ENCODE measurements around the gene NPBWR2.

GRCh38 chr20:64101731-64102621 lies 5.4 kb downstream of the NPBWR2 start:
- TF ChIP-seq ZNF121 (CRISPR knock-in tag; conservative IDR thresholded peaks at IDR 0.05) (no peak), HDAC6 (IDR thresholded peaks at IDR 0.05; ENCODE audit: low read depth, low read length) (no peak), RNF2 (IDR thresholded peaks at IDR 0.05) (no peak), NR2C2 (CRISPR knock-in tag; IDR thresholded peaks at IDR 0.05) (no peak), NR2C2 (tag; IDR thresholded peaks at IDR 0.05) (no peak), SREBF1 (IDR thresholded peaks at IDR 0.05; ENCODE audit: borderline replicate concordance, low read depth, low read length) (no peak), ZNF274 (IDR thresholded peaks at IDR 0.05; ENCODE audit: borderline replicate concordance, low read depth, low read length) (no peak), CBX1 (IDR thresholded peaks at IDR 0.05; ENCODE audit: low read depth) (no peak), EP300 (IDR thresholded peaks at IDR 0.05; ENCODE audit: low read length) (no peak)
- TF ChIP-seq, protein P1, sequence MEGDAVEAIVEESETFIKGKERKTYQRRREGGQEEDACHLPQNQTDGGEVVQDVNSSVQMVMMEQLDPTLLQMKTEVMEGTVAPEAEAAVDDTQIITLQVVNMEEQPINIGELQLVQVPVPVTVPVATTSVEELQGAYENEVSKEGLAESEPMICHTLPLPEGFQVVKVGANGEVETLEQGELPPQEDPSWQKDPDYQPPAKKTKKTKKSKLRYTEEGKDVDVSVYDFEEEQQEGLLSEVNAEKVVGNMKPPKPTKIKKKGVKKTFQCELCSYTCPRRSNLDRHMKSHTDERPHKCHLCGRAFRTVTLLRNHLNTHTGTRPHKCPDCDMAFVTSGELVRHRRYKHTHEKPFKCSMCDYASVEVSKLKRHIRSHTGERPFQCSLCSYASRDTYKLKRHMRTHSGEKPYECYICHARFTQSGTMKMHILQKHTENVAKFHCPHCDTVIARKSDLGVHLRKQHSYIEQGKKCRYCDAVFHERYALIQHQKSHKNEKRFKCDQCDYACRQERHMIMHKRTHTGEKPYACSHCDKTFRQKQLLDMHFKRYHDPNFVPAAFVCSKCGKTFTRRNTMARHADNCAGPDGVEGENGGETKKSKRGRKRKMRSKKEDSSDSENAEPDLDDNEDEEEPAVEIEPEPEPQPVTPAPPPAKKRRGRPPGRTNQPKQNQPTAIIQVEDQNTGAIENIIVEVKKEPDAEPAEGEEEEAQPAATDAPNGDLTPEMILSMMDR (IDR thresholded peaks at IDR 0.05 in 2 of 3, conservative IDR thresholded peaks at IDR 0.05 in 1 of 3; ENCODE audit: insufficient read depth in 2 of 3, low read depth in 1 of 3, low read length in 3 of 3) = peak; percentile 79 to 91 (median 82)
- TF ChIP-seq, protein P2, sequence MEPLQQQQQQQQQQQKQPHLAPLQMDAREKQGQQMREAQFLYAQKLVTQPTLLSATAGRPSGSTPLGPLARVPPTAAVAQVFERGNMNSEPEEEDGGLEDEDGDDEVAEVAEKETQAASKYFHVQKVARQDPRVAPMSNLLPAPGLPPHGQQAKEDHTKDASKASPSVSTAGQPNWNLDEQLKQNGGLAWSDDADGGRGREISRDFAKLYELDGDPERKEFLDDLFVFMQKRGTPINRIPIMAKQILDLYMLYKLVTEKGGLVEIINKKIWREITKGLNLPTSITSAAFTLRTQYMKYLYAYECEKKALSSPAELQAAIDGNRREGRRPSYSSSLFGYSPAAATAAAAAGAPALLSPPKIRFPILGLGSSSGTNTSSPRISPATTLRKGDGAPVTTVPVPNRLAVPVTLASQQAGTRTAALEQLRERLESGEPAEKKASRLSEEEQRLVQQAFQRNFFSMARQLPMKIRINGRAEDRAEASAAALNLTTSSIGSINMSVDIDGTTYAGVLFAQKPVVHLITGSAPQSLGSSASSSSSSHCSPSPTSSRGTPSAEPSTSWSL (CRISPR knock-in tag; IDR thresholded peaks at IDR 0.05; ENCODE audit: borderline replicate concordance) = no peak
